HG03571 (cell line): ENCODE results near the gene RB1.

Experiments
- ATAC-seq: cut with Tn5 transposase; IDR thresholded peaks from one replicate; pipeline ENCODE4 v1.9.1; 2021; ENCODE audit not compliant: unreplicated experiment

RB1 gene

GRCh38 chr13:48518083-48518482 is 214.5 kb downstream of the RB1 start:
- ATAC-seq: no peak

GRCh38 chr13:48526286-48526685 is 222.7 kb downstream of the RB1 start:
- no peak for ATAC-seq

GRCh38 chr13:48527955-48528354 is 224.4 kb downstream of the RB1 start:
- no peak for ATAC-seq

GRCh38 chr13:48528720-48529119 is 225.2 kb downstream of the RB1 start:
- no peak for ATAC-seq

GRCh38 chr13:48530833-48531232 is 227.3 kb downstream of the RB1 start:
- ATAC-seq: no peak
